Gastrocnemius medialis (tissue), 4 donors: ENCODE measurements around the gene ZNF619.

Source experiments
- POLR2A ChIP-seq, 2 donors: fragments of 450-650 bp; IDR thresholded peaks; one replicate each; pipeline ENCODE4 v1.6.1; 2017; ENCODE audit warnings: antibody characterized with exemption in 2 of 2, mild to moderate bottlenecking in 2 of 2, moderate library complexity in 2 of 2
- TF ChIP-seq, protein P1 (sequence below), 5 experiments: fragments of 450-650 bp in 3 of 5; fragments of 200-600 bp in 2 of 5; sonication (generic) in 2 of 5; IDR thresholded peaks in 4 of 5; conservative IDR thresholded peaks in 1 of 5; 1 replicate in 4 of 5; 2 replicates in 1 of 5; pipeline ENCODE4 v1.5.1; 2016 to 2019; ENCODE audit warnings: antibody characterized with exemption in 5 of 5, mild to moderate bottlenecking in 3 of 5, moderate library complexity in 3 of 5

DNA sequence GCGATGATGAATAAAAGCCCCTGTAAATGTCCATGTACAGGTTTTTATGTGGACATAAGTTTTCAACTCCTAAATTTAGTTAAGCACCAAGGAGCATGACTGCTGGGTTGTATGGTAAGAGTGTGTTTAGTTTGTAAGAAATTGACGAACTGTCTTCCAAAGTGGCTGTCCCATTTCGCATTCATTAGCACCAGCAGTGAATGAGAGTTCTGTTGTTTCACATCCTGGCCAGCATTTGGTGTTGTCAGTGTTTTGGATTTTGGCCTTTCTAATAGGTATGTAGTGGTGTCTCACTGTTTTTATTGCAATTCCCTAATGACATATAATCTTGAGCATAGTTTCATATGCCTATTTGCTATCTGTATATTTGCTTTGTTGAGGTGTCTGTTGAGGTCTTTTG, 51.5 kb downstream of the ZNF619 start:
- TF ChIP-seq, protein P1, sequence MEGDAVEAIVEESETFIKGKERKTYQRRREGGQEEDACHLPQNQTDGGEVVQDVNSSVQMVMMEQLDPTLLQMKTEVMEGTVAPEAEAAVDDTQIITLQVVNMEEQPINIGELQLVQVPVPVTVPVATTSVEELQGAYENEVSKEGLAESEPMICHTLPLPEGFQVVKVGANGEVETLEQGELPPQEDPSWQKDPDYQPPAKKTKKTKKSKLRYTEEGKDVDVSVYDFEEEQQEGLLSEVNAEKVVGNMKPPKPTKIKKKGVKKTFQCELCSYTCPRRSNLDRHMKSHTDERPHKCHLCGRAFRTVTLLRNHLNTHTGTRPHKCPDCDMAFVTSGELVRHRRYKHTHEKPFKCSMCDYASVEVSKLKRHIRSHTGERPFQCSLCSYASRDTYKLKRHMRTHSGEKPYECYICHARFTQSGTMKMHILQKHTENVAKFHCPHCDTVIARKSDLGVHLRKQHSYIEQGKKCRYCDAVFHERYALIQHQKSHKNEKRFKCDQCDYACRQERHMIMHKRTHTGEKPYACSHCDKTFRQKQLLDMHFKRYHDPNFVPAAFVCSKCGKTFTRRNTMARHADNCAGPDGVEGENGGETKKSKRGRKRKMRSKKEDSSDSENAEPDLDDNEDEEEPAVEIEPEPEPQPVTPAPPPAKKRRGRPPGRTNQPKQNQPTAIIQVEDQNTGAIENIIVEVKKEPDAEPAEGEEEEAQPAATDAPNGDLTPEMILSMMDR (IDR thresholded peaks at IDR 0.05 in 4 of 5, conservative IDR thresholded peaks at IDR 0.05 in 1 of 5), result no peak
- TF ChIP-seq POLR2A (IDR thresholded peaks at IDR 0.05), result no peak
